HepG2 (cell line): ENCODE data around the gene MYL12B. TPM values are rescaled to one million over a fixed set of nuclear protein-coding genes. Genes with fewer than 3 reads are reported as not detected.
A peak's percentile ranks its signal among the peaks of the same experiment; 100 is the strongest.

Experiments
- ARHGAP35 ChIP-seq: sonication (generic); formaldehyde crosslinking; IDR thresholded peaks from 2 replicates; pipeline ENCODE4 v1.9.0; 2022; ENCODE audit warnings: mild to moderate bottlenecking, inconsistent platforms, moderate library complexity, missing genetic modification reagents, borderline replicate concordance
- FOXJ3 ChIP-seq: sonication (generic); formaldehyde crosslinking; IDR thresholded peaks from 2 replicates; pipeline ENCODE4 v1.4.0; 2020; ENCODE audit warnings: missing genetic modification reagents, mild to moderate bottlenecking, borderline replicate concordance
- FOXO1 ChIP-seq: sonication (generic); formaldehyde crosslinking; IDR thresholded peaks from 2 replicates; pipeline ENCODE4 v1.4.0; 2020; ENCODE audit warnings: missing genetic modification reagents
- FOXP1 ChIP-seq, 2 experiments: fragments of 450-650 bp in 1 of 2; IDR thresholded peaks; 2 replicates each; pipeline ENCODE4 v1.6.1; 2017 to 2018; ENCODE audit warnings: antibody characterized with exemption in 1 of 2
- HCFC1 ChIP-seq: fragments of 150-350 bp; IDR thresholded peaks from 2 replicates; pipeline ENCODE4 v1.6.1; 2014; ENCODE audit warnings: low read depth, low read length
- HES4 ChIP-seq: sonication (generic); formaldehyde crosslinking; IDR thresholded peaks from 2 replicates; pipeline ENCODE4 v1.9.0; 2021; ENCODE audit warnings: mild to moderate bottlenecking, missing genetic modification reagents, borderline replicate concordance
- JUNB ChIP-seq: sonication (generic); formaldehyde crosslinking; IDR thresholded peaks from 2 replicates; pipeline ENCODE4 v1.8.0; 2022; ENCODE audit warnings: missing genetic modification reagents, mild to moderate bottlenecking, borderline replicate concordance
- MIER3 ChIP-seq: IDR thresholded peaks from 2 replicates; pipeline ENCODE4 v1.6.1; 2016; ENCODE audit warnings: missing compliant biosample characterization, borderline replicate concordance
- NBN ChIP-seq: fragments of 450-650 bp; conservative IDR thresholded peaks from 2 replicates; pipeline ENCODE4 v1.6.1; 2017
- NFIB ChIP-seq: sonication (generic); formaldehyde crosslinking; IDR thresholded peaks from 2 replicates; pipeline ENCODE4 v1.9.0; 2021; ENCODE audit warnings: missing genetic modification reagents, mild to moderate bottlenecking, borderline replicate concordance
- RAD21 ChIP-seq: fragments of 450-650 bp; formaldehyde crosslinking; IDR thresholded peaks from 2 replicates; pipeline ENCODE4 v1.5.0; 2020; ENCODE audit warnings: mild to moderate bottlenecking
- SATB2 ChIP-seq: sonication (generic); formaldehyde crosslinking; IDR thresholded peaks from 2 replicates; pipeline ENCODE4 v1.5.0; 2020; ENCODE audit warnings: missing genetic modification reagents
- SRSF1 ChIP-seq: fragments of 200-400 bp; formaldehyde crosslinking; optimal IDR thresholded peaks from 2 replicates; pipeline ENCODE3; 2017; ENCODE audit warnings: mild to moderate bottlenecking, low read depth, low read length, moderate library complexity
- ZEB1 ChIP-seq: IDR thresholded peaks from 2 replicates; pipeline ENCODE4 v1.6.1; 2012; ENCODE audit warnings: mild to moderate bottlenecking, low read depth, inconsistent platforms; ENCODE audit not compliant: insufficient replicate concordance
- ZNF296 ChIP-seq: sonication (generic); formaldehyde crosslinking; conservative IDR thresholded peaks from 2 replicates; pipeline ENCODE4 v1.5.0; 2020; ENCODE audit warnings: mild to moderate bottlenecking, missing genetic modification reagents
- ZNF547 ChIP-seq: sonication (generic); formaldehyde crosslinking; IDR thresholded peaks from 2 replicates; pipeline ENCODE4 v1.5.1; 2020; ENCODE audit warnings: mild to moderate bottlenecking, missing genetic modification reagents
- ZNF841 ChIP-seq: sonication (generic); formaldehyde crosslinking; IDR thresholded peaks from 2 replicates; pipeline ENCODE4 v1.8.1; 2023; ENCODE audit warnings: missing genetic modification reagents, borderline replicate concordance
- polyA plus RNA-seq, 8 experiments: library from polyadenylated mRNA; depleted of rRNA in 3 of 8; stranded (reverse) in 7 of 8; unstranded in 1 of 8; fragments of >200 nt; fragmentation: Illumina TruSeq in 4 of 8; extraction: Trizol in 4 of 8; gene quantifications; 2 replicates each; pipeline versions ENCODE4 v1.2.1 to v1.2.3, GENCODE V29; 2011 to 2016; ENCODE audit warnings: low read depth in 4 of 8, missing spikeins in 1 of 8, mixed read lengths in 1 of 8; ENCODE audit not compliant: insufficient read depth in 1 of 8
- total RNA-seq, 5 experiments: library from RNA; depleted of rRNA; stranded (reverse); fragments of >200 nt; fragmentation: Illumina TruSeq; extraction: Trizol; gene quantifications; 2 replicates each; pipeline ENCODE4 v1.2.3, GENCODE V29; 2016; ENCODE audit warnings: low read depth in 1 of 5
- TF ChIP-seq, protein P1 (sequence below): sonication (generic); formaldehyde crosslinking; IDR thresholded peaks from 2 replicates; pipeline ENCODE4 v1.4.0; 2020; ENCODE audit warnings: mild to moderate bottlenecking, low read depth, missing genetic modification reagents
- TF ChIP-seq, protein P2 (sequence below): sonication (generic); formaldehyde crosslinking; IDR thresholded peaks from 2 replicates; pipeline ENCODE4 v1.5.0; 2020; ENCODE audit warnings: missing genetic modification reagents
- TF ChIP-seq, protein P3 (sequence below): sonication (generic); formaldehyde crosslinking; IDR thresholded peaks from 2 replicates; pipeline ENCODE4 v1.4.0; 2020; ENCODE audit warnings: low read depth, mild to moderate bottlenecking, missing genetic modification reagents
- TF ChIP-seq, protein P4 (sequence below): IDR thresholded peaks from 2 replicates; pipeline ENCODE4 v1.6.1; 2016
- TF ChIP-seq, protein P5 (sequence below): sonication (generic); IDR thresholded peaks from 2 replicates; pipeline ENCODE4 v1.6.1; 2016; ENCODE audit warnings: low read depth, borderline replicate concordance

The MYL12B gene
- total and polyA plus RNA-seq, 2 of the 13 experiments (the other 11 are each of a cell fraction or from before 2014, with no cell fraction given): 265 to 340 TPM

DNA sequence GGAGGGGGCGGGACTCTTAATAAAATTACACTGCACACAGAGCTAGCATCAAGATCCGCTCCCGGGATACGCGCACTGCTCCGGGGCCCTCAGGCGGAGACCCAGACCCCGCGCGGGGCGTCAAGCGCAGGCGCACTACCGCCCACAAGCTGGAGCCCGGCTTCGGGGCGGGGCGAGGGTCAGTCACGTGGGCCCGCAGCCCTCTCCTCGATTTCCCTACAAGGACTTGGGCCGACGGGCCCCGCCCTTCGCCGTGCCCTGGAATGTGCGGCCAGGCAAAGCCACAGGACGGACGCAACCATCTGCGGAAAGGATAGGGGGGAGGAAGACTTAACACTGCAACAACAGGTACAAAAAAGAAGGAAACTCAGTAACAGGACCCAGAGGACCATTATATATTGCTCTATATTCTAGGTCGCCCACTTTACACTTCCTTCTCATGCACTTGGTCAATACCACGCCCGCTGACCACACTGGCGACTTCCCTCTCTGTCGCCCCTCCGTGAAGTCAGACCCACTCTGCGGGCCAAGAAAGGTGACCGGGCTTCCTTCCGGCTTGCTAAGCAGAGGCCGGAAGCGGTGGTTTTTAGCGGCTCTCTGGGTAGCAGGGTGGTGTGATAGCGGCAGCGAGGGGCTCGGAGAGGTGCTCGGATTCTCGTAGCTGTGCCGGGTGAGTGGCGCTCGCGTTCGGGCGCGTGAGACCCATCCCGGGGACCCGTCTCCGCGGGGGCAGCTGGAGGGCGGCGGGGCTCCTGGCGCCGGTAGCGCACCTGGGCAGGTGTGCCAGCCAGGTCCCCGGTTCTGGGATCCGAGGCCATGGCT lies 14.5 kb upstream of the MYL12B start, which contains the start of gene MYL12A (continued):
- TF ChIP-seq, protein P1, sequence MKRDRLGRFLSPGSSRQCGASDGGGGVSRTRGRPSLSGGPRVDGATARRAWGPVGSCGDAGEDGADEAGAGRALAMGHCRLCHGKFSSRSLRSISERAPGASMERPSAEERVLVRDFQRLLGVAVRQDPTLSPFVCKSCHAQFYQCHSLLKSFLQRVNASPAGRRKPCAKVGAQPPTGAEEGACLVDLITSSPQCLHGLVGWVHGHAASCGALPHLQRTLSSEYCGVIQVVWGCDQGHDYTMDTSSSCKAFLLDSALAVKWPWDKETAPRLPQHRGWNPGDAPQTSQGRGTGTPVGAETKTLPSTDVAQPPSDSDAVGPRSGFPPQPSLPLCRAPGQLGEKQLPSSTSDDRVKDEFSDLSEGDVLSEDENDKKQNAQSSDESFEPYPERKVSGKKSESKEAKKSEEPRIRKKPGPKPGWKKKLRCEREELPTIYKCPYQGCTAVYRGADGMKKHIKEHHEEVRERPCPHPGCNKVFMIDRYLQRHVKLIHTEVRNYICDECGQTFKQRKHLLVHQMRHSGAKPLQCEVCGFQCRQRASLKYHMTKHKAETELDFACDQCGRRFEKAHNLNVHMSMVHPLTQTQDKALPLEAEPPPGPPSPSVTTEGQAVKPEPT (CRISPR knock-in tag): no peak
- no peak for TF ChIP-seq NFIB (CRISPR knock-in tag)
- no peak for TF ChIP-seq FOXJ3 (CRISPR knock-in tag)
- TF ChIP-seq JUNB (CRISPR knock-in tag): no peak
- 0 out of 2 replicates have a peak, but pooled peaks have one; percentile 18 for TF ChIP-seq RAD21 (CRISPR knock-in tag)
- TF ChIP-seq, protein P2, sequence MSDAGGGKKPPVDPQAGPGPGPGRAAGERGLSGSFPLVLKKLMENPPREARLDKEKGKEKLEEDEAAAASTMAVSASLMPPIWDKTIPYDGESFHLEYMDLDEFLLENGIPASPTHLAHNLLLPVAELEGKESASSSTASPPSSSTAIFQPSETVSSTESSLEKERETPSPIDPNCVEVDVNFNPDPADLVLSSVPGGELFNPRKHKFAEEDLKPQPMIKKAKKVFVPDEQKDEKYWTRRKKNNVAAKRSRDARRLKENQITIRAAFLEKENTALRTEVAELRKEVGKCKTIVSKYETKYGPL (CRISPR knock-in tag): no peak
- TF ChIP-seq, protein P3, sequence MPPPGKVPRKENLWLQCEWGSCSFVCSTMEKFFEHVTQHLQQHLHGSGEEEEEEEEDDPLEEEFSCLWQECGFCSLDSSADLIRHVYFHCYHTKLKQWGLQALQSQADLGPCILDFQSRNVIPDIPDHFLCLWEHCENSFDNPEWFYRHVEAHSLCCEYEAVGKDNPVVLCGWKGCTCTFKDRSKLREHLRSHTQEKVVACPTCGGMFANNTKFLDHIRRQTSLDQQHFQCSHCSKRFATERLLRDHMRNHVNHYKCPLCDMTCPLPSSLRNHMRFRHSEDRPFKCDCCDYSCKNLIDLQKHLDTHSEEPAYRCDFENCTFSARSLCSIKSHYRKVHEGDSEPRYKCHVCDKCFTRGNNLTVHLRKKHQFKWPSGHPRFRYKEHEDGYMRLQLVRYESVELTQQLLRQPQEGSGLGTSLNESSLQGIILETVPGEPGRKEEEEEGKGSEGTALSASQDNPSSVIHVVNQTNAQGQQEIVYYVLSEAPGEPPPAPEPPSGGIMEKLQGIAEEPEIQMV: 0 out of 2 replicates have a peak, but pooled peaks have one; percentile 4
- peak; percentile 39; the same call in 1 of the 2 replicates for TF ChIP-seq ZNF547 (CRISPR knock-in tag)
- no peak for TF ChIP-seq SATB2 (CRISPR knock-in tag)
- no peak for TF ChIP-seq ZNF841 (CRISPR knock-in tag)
- TF ChIP-seq ARHGAP35 (CRISPR knock-in tag): no peak
- no peak; the same call in 1 of the 2 replicates for TF ChIP-seq MIER3 (CRISPR knock-in tag)
- no peak for TF ChIP-seq NBN
- no peak for TF ChIP-seq ZNF296 (CRISPR knock-in tag)
- peak; percentile 40 for TF ChIP-seq HCFC1
- TF ChIP-seq HES4 (CRISPR knock-in tag): no peak
- peak; percentile 94 for TF ChIP-seq ZEB1
- TF ChIP-seq FOXO1 (CRISPR knock-in tag): peak; percentile 15; the same call in 1 of the 2 replicates
- TF ChIP-seq SRSF1: peak; percentile 38
- TF ChIP-seq, protein P4, sequence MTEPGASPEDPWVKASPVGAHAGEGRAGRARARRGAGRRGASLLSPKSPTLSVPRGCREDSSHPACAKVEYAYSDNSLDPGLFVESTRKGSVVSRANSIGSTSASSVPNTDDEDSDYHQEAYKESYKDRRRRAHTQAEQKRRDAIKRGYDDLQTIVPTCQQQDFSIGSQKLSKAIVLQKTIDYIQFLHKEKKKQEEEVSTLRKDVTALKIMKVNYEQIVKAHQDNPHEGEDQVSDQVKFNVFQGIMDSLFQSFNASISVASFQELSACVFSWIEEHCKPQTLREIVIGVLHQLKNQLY (CRISPR knock-in tag): no peak
- TF ChIP-seq FOXP1 (IDR thresholded peaks at IDR 0.05): no peak
- 0 out of 2 replicates have a peak, but pooled peaks have one; percentile 24 for TF ChIP-seq FOXP1 (CRISPR knock-in tag; IDR thresholded peaks at IDR 0.05)
- TF ChIP-seq, protein P5, sequence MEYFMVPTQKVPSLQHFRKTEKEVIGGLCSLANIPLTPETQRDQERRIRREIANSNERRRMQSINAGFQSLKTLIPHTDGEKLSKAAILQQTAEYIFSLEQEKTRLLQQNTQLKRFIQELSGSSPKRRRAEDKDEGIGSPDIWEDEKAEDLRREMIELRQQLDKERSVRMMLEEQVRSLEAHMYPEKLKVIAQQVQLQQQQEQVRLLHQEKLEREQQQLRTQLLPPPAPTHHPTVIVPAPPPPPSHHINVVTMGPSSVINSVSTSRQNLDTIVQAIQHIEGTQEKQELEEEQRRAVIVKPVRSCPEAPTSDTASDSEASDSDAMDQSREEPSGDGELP: peak; percentile 27; the same call in 1 of the 2 replicates
